GM21717 (cell line): ENCODE data around the gene BMPER.

Experiments used
- ATAC-seq: cut with Tn5 transposase; IDR thresholded peaks from one replicate; pipeline ENCODE4 v1.9.1; 2021; ENCODE audit warnings: mild to moderate bottlenecking, moderate library complexity; ENCODE audit not compliant: unreplicated experiment

The BMPER gene

GRCh38 chr7:33887266-33887975, 17.9 kb upstream of the BMPER start:
- no peak for ATAC-seq

GRCh38 chr7:33888166-33888565, 17.2 kb upstream of the BMPER start:
- no peak for ATAC-seq

- no peak for ATAC-seq
Observed at GRCh38 chr7:33892945-33893344, 12.4 kb upstream of the BMPER start.

- ATAC-seq = no peak
Observed at GRCh38 chr7:33893377-33893776, 12.0 kb upstream of the BMPER start.

- peak; percentile 98 for ATAC-seq
Observed at GRCh38 chr7:33895025-33895804, 10.1 kb upstream of the BMPER start.

- no peak for ATAC-seq
Observed at GRCh38 chr7:33900501-33900900, 4.8 kb upstream of the BMPER start.

- ATAC-seq = no peak
Observed at GRCh38 chr7:33901199-33901598, 4.1 kb upstream of the BMPER start.

- no peak for ATAC-seq
Observed at GRCh38 chr7:33901847-33902246, 3.5 kb upstream of the BMPER start.

GRCh38 chr7:33902746-33903145, 2.6 kb upstream of the BMPER start:
- ATAC-seq = no peak

GRCh38 chr7:33903791-33904680, 1.3 kb upstream of the BMPER start:
- ATAC-seq = no peak

GRCh38 chr7:33904681-33905388, 504 bp upstream of the BMPER start:
- no peak for ATAC-seq

- no peak for ATAC-seq
Observed at GRCh38 chr7:33906697-33907096, 1.4 kb downstream of the BMPER start.

- ATAC-seq = no peak
Observed at GRCh38 chr7:33907625-33908024, 2.3 kb downstream of the BMPER start.

GRCh38 chr7:33909318-33909717, 4.0 kb downstream of the BMPER start:
- no peak for ATAC-seq

GRCh38 chr7:33909755-33910154, 4.4 kb downstream of the BMPER start:
- ATAC-seq = no peak

GRCh38 chr7:33910756-33911155, 5.4 kb downstream of the BMPER start:
- ATAC-seq = no peak

- ATAC-seq = no peak
Observed at GRCh38 chr7:33916357-33917081, 11.2 kb downstream of the BMPER start.

GRCh38 chr7:33917661-33918060, 12.3 kb downstream of the BMPER start:
- no peak for ATAC-seq

- ATAC-seq = no peak
Observed at GRCh38 chr7:33918438-33919143, 13.3 kb downstream of the BMPER start.

- ATAC-seq = no peak
Observed at GRCh38 chr7:33919449-33919848, 14.1 kb downstream of the BMPER start.
